T-cell (primary cell): Measurements from ENCODE around the gene SPATA13. TPM values are rescaled to one million over a fixed set of nuclear protein-coding genes. Genes with fewer than 3 reads are reported as not detected.

ENCODE experiments used
- ATAC-seq, 4 experiments: fragments of 200-7000 bp in 3 of 4; fragments of 150-1000 bp in 1 of 4; cut with Tn5 transposase; replicated peaks in 1 of 4; 1 replicate in 3 of 4; 2 replicates in 1 of 4; pipeline ENCODE4 v1.10.0; 2021; ENCODE audit warnings: moderate library complexity in 3 of 4, mild to moderate bottlenecking in 2 of 4, moderate number of reproducible peaks in 1 of 4
- CTCF ChIA-PET, 2 donors: fragments of 300-600 bp; sonication (Branson Sonifier 250); formaldehyde crosslinking; loops; one replicate each; lab custom pipeline; 2022; ENCODE audit warnings: antibody characterized with exemption in 2 of 2; lab: Charles Lee
- POLR2A ChIA-PET, 2 donors: fragments of 300-600 bp; sonication (Branson Sonifier 250); formaldehyde crosslinking; loops; one replicate each; lab custom pipeline; 2022; ENCODE audit warnings: antibody characterized with exemption in 2 of 2; lab: Charles Lee
- DNase-seq, 35 experiments: peaks; one replicate each; pipeline versions ENCODE4 v3.0.0 to v3.0.0-alpha.2; 2013 to 2023
- H3K27ac ChIP-seq: one replicate; pipeline ENCODE4 v1.5.1; 2013; ENCODE audit warnings: low read length
- H3K27me3 ChIP-seq, 2 experiments: replicated peaks in 1 of 2; 1 replicate in 1 of 2; 2 replicates in 1 of 2; pipeline versions ENCODE4 v1.6.1 to v1.7.0; 2013; ENCODE audit warnings: low read length in 1 of 2, mixed read lengths in 1 of 2; ENCODE audit not compliant: control insufficient read depth in 2 of 2, insufficient read depth in 2 of 2; ENCODE audit errors: extremely low read depth in 1 of 2
- H3K36me3 ChIP-seq, 2 donors: 1 replicate in 1 of 2; 2 replicates in 1 of 2; pipeline versions ENCODE4 v1.6.1 to v1.7.0; 2013; ENCODE audit warnings: low read length in 1 of 2; ENCODE audit not compliant: control insufficient read depth in 2 of 2, insufficient read depth in 1 of 2; ENCODE audit errors: extremely low read depth in 1 of 2
- H3K4me1 ChIP-seq, 2 experiments: 1 replicate in 1 of 2; 2 replicates in 1 of 2; pipeline versions ENCODE4 v1.6.1 to v1.7.0; 2013; ENCODE audit warnings: low read length in 2 of 2, mixed read lengths in 1 of 2; ENCODE audit not compliant: insufficient read depth in 2 of 2, control insufficient read depth in 1 of 2; ENCODE audit errors: extremely low read depth in 1 of 2
- H3K4me3 ChIP-seq, 2 donors: 1 replicate in 1 of 2; 2 replicates in 1 of 2; pipeline versions ENCODE4 v1.5.1 to v1.7.0; 2013; ENCODE audit warnings: mild to moderate bottlenecking in 2 of 2, low read length in 1 of 2, moderate library complexity in 1 of 2; ENCODE audit not compliant: control insufficient read depth in 1 of 2; ENCODE audit errors: extremely low read depth in 1 of 2
- H3K9me3 ChIP-seq: 2 replicates; pipeline ENCODE4 v1.7.0; 2013
- H3K27ac Mint-ChIP-seq, 2 donors: one replicate each; pipeline ENCODE4 v1.8.0; 2020 to 2021; ENCODE audit warnings: mild to moderate bottlenecking in 2 of 2, mixed read lengths in 2 of 2
- H3K27me3 Mint-ChIP-seq, 2 donors: one replicate each; pipeline ENCODE4 v1.8.0; 2021 to 2022; ENCODE audit warnings: mixed read lengths in 2 of 2
- H3K36me3 Mint-ChIP-seq: one replicate; pipeline ENCODE4 v1.8.0; 2021; ENCODE audit warnings: mixed read lengths
- H3K4me1 Mint-ChIP-seq, 3 donors: one replicate each; pipeline ENCODE4 v1.8.0; 2020 to 2022; ENCODE audit warnings: mixed read lengths in 3 of 3, mild to moderate bottlenecking in 1 of 3
- H3K4me3 Mint-ChIP-seq, 3 donors: one replicate each; pipeline ENCODE4 v1.8.0; 2020 to 2022; ENCODE audit warnings: mild to moderate bottlenecking in 3 of 3, mixed read lengths in 3 of 3, moderate library complexity in 3 of 3
- H3K9me3 Mint-ChIP-seq, 3 donors: one replicate each; pipeline ENCODE4 v1.8.0; 2020 to 2022; ENCODE audit warnings: mixed read lengths in 3 of 3
- WGBS: methylation state at CpG from one replicate; pipeline ENCODE4 v1.1.5; 2013; ENCODE audit warnings: missing lambda C conversion rate; ENCODE audit not compliant: insufficient coverage; 5-methylcytosine and 5-hydroxymethylcytosine counted together
- total RNA-seq, 35 experiments: library from RNA in 6 of 35; stranded (reverse) in 6 of 35; fragments of 120-200 nt in 1 of 35; gene quantifications; one replicate each; pipeline versions ENCODE4 v1.2.1 to v1.2.4 and lab custom pipeline; 2013 to 2026

The SPATA13 gene
- total RNA-seq, 5 donors from 2014 or later (not counting 1 experiment from before 2014, with no cell fraction given), result 90.3 to 109 (median 104) TPM

GRCh38 chr13:24234200-24234915 lies 73.8 kb downstream of the SPATA13 start:
- ChIA-PET POLR2A (no interaction called here), CTCF (interaction anchor here in 1 of 2 donors (0.5 kb wide), 1 partner anchor 21 kb away, joined by 3 read pairs; no protein-coding TSS in a partner anchor)
- ATAC-seq (no peak), DNase-seq (no peak)
- H3K27me3 ChIP-seq, result no peaks in the 10 kb centered on the region
- Mint-ChIP-seq H3K4me1 (peaks cover 11 to 28% (median 16%) of the 10 kb centered on the region in 3 donors), H3K27ac (no peak overlapping the region), H3K27me3 (no peaks in the 10 kb centered on the region), H3K36me3 (no peaks in the 10 kb centered on the region), H3K4me3 (no peak overlapping the region), H3K9me3 (no peaks in the 10 kb centered on the region)
- H3K27ac ChIP-seq, result no peak overlapping the region
- H3K9me3 ChIP-seq, result no peaks in the 10 kb centered on the region
- H3K4me3 ChIP-seq, result no peak overlapping the region
- no peaks in the 10 kb centered on the region for H3K36me3 ChIP-seq
- WGBS, result no CpG with 5 or more reads among the region's 5 CpGs
- H3K4me1 ChIP-seq, result peaks cover 0 to 21% of the 10 kb centered on the region in 2 experiments

- Histone ChIP-seq H3K27ac (no peak overlapping the region), H3K27me3 (no peaks in the 10 kb centered on the region), H3K36me3 (no peaks in the 10 kb centered on the region), H3K4me1 (peaks cover 0 to 6% of the 10 kb centered on the region in 2 experiments), H3K9me3 (no peaks in the 10 kb centered on the region), H3K4me3 (no peak overlapping the region)
- DNase-seq, result no peak
- no CpG with 5 or more reads among the region's 1 CpG for WGBS
- POLR2A ChIA-PET, result no interaction called here
- Mint-ChIP-seq H3K4me1 (peaks cover 0 to 10% (median 5%) of the 10 kb centered on the region in 3 donors), H3K9me3 (no peaks in the 10 kb centered on the region), H3K36me3 (no peaks in the 10 kb centered on the region), H3K27ac (no peak overlapping the region), H3K4me3 (no peak overlapping the region), H3K27me3 (no peaks in the 10 kb centered on the region)
- CTCF ChIA-PET, result no interaction called here
- ATAC-seq, result no peak
Measured at GRCh38 chr13:24237356-24237755, 76.8 kb downstream of the SPATA13 start.

GRCh38 chr13:24241336-24241735 lies 80.8 kb downstream of the SPATA13 start:
- H3K4me1 Mint-ChIP-seq, result no peaks in the 10 kb centered on the region
- H3K4me3 Mint-ChIP-seq, result no peak overlapping the region
- POLR2A ChIA-PET, result no interaction called here
- H3K36me3 Mint-ChIP-seq, result no peaks in the 10 kb centered on the region
- no peak for DNase-seq
- no peaks in the 10 kb centered on the region for H3K9me3 Mint-ChIP-seq
- ATAC-seq, result no peak
- Histone ChIP-seq H3K27me3 (no peaks in the 10 kb centered on the region), H3K27ac (no peak overlapping the region), H3K9me3 (no peaks in the 10 kb centered on the region), H3K4me3 (no peak overlapping the region), H3K36me3 (no peaks in the 10 kb centered on the region), H3K4me1 (no peaks in the 10 kb centered on the region)
- H3K27ac Mint-ChIP-seq, result no peak overlapping the region
- WGBS, result 97% methylated on average over 5 of the region's 10 CpGs
- no peaks in the 10 kb centered on the region for H3K27me3 Mint-ChIP-seq
- CTCF ChIA-PET, result interaction anchor here in 1 of 2 donors (0.7 to 1.1 kb wide), 2 partner anchors 13 to 25 kb away, joined by 8 to 11 read pairs; no protein-coding TSS in a partner anchor

GRCh38 chr13:24242100-24242499 lies 81.6 kb downstream of the SPATA13 start:
- H3K36me3 Mint-ChIP-seq, result no peaks in the 10 kb centered on the region
- CTCF ChIA-PET, result interaction anchor here in 1 of 2 donors (0.7 to 1.1 kb wide), 2 partner anchors 13 to 25 kb away, joined by 8 to 11 read pairs; no protein-coding TSS in a partner anchor
- no peaks in the 10 kb centered on the region for H3K36me3 ChIP-seq
- no peaks in the 10 kb centered on the region for H3K4me1 ChIP-seq
- POLR2A ChIA-PET, result no interaction called here
- H3K27ac Mint-ChIP-seq, result no peak overlapping the region
- H3K4me3 Mint-ChIP-seq, result no peak overlapping the region
- H3K27me3 Mint-ChIP-seq, result no peaks in the 10 kb centered on the region
- peaks cover 2 to 5% (median 3%) of the 10 kb centered on the region in 3 donors for H3K4me1 Mint-ChIP-seq
- H3K27me3 ChIP-seq, result no peaks in the 10 kb centered on the region
- H3K4me3 ChIP-seq, result no peak overlapping the region
- H3K9me3 ChIP-seq, result no peaks in the 10 kb centered on the region
- H3K9me3 Mint-ChIP-seq, result no peaks in the 10 kb centered on the region
- DNase-seq (no peak), ATAC-seq (no peak)
- no peak overlapping the region for H3K27ac ChIP-seq
- no CpG with 5 or more reads among the region's 5 CpGs for WGBS

- ChIA-PET CTCF (no interaction called here), POLR2A (no interaction called here)
- H3K27me3 ChIP-seq, result no peaks in the 10 kb centered on the region
- H3K9me3 Mint-ChIP-seq, result no peaks in the 10 kb centered on the region
- H3K4me3 ChIP-seq, result no peak overlapping the region
- no peak overlapping the region for H3K27ac Mint-ChIP-seq
- no peaks in the 10 kb centered on the region for H3K4me1 ChIP-seq
- no peaks in the 10 kb centered on the region for H3K27me3 Mint-ChIP-seq
- DNase-seq (no peak), ATAC-seq (no peak)
- no peaks in the 10 kb centered on the region for H3K36me3 Mint-ChIP-seq
- H3K4me3 Mint-ChIP-seq, result no peak overlapping the region
- peaks cover 2 to 7% (median 5%) of the 10 kb centered on the region in 3 donors for H3K4me1 Mint-ChIP-seq
- WGBS, result 67% methylated on average over 1 of the region's 2 CpGs
- no peaks in the 10 kb centered on the region for H3K36me3 ChIP-seq
- no peaks in the 10 kb centered on the region for H3K9me3 ChIP-seq
- no peak overlapping the region for H3K27ac ChIP-seq
Measured at GRCh38 chr13:24243302-24243701, 82.8 kb downstream of the SPATA13 start.

GRCh38 chr13:24244802-24245201 lies 84.3 kb downstream of the SPATA13 start:
- H3K27ac Mint-ChIP-seq, result no peak overlapping the region
- Histone ChIP-seq H3K9me3 (no peaks in the 10 kb centered on the region), H3K27me3 (no peaks in the 10 kb centered on the region), H3K27ac (no peak overlapping the region), H3K36me3 (no peaks in the 10 kb centered on the region), H3K4me1 (peaks cover 2 to 10% of the 10 kb centered on the region in 2 experiments), H3K4me3 (no peak overlapping the region)
- no peaks in the 10 kb centered on the region for H3K9me3 Mint-ChIP-seq
- no peaks in the 10 kb centered on the region for H3K36me3 Mint-ChIP-seq
- no peak overlapping the region for H3K4me3 Mint-ChIP-seq
- ChIA-PET POLR2A (no interaction called here), CTCF (interaction anchor here (0.9 to 1.3 kb wide), 2 partner anchors 16 to 22 kb away, joined by 3 to 5 read pairs; no protein-coding TSS in a partner anchor)
- no peak for ATAC-seq
- H3K27me3 Mint-ChIP-seq, result no peaks in the 10 kb centered on the region
- H3K4me1 Mint-ChIP-seq, result peaks cover 14 to 20% (median 18%) of the 10 kb centered on the region in 3 donors
- DNase-seq, result no peak
- no CpG with 5 or more reads among the region's 6 CpGs for WGBS
